GM12865 (cell line): Measurements from ENCODE around the gene AATF.

Experiments
- DNase-seq: peaks from one replicate; pipeline ENCODE4 v3.0.0; 2010; ENCODE audit warnings: low read depth
- H3K4me3 ChIP-seq: 2 replicates; pipeline ENCODE4 v1.5.1; 2011; ENCODE audit warnings: mild to moderate bottlenecking, low read depth, low read length, control low read depth
- CTCF ChIP-seq: IDR thresholded peaks from 2 replicates; pipeline ENCODE4 v1.5.1; 2011; ENCODE audit warnings: low read length, control low read depth, low read depth, inconsistent platforms; ENCODE audit not compliant: insufficient read depth; ENCODE audit errors: missing control alignments

The AATF gene

GRCh38 chr17:36942019-36942599 lies 6.6 kb upstream of the AATF start:
- DNase-seq, result no peak
- H3K4me3 ChIP-seq, result peak overlapping the region; percentile 41
- TF ChIP-seq CTCF, result no peak

DNA sequence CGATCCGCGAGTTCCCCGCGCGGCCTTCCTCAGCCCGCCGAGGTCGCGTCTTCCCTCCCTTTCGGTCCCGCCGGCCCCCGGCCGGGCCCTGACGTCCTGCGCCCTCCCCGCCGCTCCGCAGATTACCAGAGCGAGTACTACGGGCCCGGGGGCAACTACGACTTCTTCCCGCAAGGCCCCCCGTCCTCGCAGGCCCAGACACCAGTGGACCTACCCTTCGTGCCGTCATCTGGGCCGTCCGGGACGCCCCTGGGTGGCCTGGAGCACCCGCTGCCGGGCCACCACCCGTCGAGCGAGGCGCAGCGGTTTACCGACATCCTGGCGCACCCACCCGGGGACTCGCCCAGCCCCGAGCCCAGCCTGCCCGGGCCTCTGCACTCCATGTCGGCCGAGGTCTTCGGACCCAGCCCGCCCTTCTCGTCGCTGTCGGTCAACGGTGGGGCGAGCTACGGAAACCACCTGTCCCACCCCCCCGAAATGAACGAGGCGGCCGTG lies 6.1 kb upstream of the AATF start:
- no peak for TF ChIP-seq CTCF
- H3K4me3 ChIP-seq, result peak overlapping the region; percentile 41
- DNase-seq, result no peak

GRCh38 chr17:36943250-36944191 lies 5.2 kb upstream of the AATF start:
- H3K4me3 ChIP-seq, result no peak overlapping the region
- no peak for DNase-seq
- TF ChIP-seq CTCF, result no peak

DNA sequence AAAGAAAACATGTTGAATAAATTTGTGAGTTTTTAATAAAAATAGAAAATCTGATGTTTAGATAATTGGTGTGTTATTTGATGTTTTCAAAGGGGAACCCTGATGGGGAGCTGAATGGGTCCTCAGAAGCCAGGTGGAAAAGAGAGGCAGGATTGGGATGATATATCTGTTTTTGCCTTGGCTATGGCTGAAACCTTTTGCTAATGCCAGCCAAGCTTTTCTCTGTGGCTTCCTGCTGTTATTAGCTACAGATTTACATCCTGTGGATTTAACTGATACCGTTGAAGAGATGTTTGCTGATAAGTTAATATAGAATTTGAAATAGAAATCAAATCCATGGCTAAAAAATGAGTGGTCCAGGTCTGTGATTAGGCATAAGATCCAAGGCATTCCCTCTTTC lies 4.2 kb upstream of the AATF start:
- TF ChIP-seq CTCF, result no peak
- no peak overlapping the region for H3K4me3 ChIP-seq
- DNase-seq, result no peak

DNA sequence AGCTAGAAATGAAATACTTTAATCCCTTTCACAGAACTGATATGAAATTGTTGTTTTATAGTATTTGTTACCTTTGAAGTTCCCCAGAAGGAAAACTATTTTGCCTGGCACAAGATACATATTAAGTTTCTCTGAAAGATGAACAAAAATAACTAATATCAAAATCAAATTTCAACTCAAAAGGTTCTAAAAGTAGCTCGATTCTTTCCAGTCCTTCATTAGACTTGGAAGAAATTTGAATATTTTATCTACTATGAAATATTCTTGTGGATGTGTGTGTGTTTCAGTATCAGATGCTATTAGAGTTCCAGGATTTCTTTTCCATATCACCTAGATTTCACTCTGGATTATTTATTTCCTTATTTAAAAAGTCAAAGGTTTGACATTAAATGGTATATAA lies 3.6 kb upstream of the AATF start:
- no peak for TF ChIP-seq CTCF
- no peak overlapping the region for H3K4me3 ChIP-seq
- DNase-seq, result no peak

GRCh38 chr17:36945959-36946725 lies 2.6 kb upstream of the AATF start:
- H3K4me3 ChIP-seq, result no peak overlapping the region
- DNase-seq, result no peak

More at GRCh38 chr17:36945959-36946725, 2.6 kb upstream of the AATF start:
- TF ChIP-seq CTCF, result no peak
